VCaP (cell line): Measurements from ENCODE around the gene KIF18A.

Experiments used
- H3K27ac ChIP-seq: fragments of 450-650 bp; 2 replicates; pipeline ENCODE4 v1.5.1; 2017
- TF ChIP-seq, protein P1 (sequence below): fragments of 450-650 bp; conservative IDR thresholded peaks from 2 replicates; pipeline ENCODE4 v1.5.1; 2017; ENCODE audit warnings: mild to moderate bottlenecking, moderate library complexity

The KIF18A gene

DNA sequence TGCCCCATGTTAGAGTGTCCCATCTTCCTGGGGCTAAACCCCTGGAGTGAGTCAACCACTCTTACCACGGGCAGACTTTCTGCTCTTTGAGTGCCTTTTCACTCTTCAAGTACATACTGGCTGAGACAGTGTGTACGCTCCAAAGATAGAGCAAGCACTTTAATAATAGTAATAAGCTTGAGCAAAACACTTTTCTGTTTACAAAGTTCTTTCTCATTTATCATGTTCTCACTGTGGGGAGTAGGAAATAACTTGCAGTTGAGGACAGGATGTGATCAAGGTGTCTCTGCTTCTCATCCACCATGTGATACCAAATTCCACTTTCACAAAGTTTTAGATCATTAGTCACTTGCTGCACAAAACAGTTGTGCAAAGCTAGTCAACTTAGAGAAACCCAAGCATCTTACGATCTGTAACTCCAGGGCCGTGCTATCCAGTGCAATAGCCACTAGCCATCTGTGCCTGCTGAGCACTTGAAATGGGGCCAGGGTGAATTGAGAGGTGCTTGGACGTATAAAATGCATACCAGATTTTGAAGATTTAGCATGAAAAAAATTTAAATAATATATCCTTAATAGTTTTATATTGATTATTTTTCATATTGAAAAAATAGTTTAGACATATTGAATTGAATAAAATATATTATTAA lies 135.3 kb downstream of the KIF18A start:
- TF ChIP-seq, protein P1, sequence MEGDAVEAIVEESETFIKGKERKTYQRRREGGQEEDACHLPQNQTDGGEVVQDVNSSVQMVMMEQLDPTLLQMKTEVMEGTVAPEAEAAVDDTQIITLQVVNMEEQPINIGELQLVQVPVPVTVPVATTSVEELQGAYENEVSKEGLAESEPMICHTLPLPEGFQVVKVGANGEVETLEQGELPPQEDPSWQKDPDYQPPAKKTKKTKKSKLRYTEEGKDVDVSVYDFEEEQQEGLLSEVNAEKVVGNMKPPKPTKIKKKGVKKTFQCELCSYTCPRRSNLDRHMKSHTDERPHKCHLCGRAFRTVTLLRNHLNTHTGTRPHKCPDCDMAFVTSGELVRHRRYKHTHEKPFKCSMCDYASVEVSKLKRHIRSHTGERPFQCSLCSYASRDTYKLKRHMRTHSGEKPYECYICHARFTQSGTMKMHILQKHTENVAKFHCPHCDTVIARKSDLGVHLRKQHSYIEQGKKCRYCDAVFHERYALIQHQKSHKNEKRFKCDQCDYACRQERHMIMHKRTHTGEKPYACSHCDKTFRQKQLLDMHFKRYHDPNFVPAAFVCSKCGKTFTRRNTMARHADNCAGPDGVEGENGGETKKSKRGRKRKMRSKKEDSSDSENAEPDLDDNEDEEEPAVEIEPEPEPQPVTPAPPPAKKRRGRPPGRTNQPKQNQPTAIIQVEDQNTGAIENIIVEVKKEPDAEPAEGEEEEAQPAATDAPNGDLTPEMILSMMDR = no peak
- no peak overlapping the region for H3K27ac ChIP-seq

DNA sequence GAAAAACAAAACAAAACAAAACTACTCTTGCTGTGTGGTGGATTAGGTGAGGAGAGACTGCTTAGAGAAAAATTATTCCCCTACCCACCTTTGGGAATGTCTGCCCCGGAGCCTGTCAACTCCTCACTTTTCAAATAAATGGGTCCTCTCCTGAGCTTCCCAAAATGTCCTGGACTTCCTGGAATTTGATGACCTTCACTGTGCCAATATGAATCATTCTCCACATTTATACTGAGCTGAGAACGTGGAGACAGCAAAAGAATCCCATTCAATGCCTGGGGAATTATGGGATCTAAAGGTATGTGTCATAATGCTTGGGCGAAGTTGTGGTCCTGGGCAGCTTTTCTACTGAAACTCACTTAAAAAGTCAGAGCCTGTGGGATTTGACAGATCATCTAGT lies 136.8 kb downstream of the KIF18A start:
- TF ChIP-seq, protein P1 = no peak
- no peak overlapping the region for H3K27ac ChIP-seq
